Regular cardiac myocyte (primary cell): ENCODE results near the gene PROSER1. TPM values are rescaled to one million over a fixed set of nuclear protein-coding genes. Genes with fewer than 3 reads are reported as not detected.

ENCODE experiments used
- total RNA-seq: library from RNA; depleted of rRNA; stranded (reverse); fragments of >200 nt; gene quantifications from 2 replicates; pipeline ENCODE4 v1.2.3, GENCODE V29; 2014

The PROSER1 gene
- 5.2 and 5.6 TPM in 2 replicates for total RNA-seq

DNA sequence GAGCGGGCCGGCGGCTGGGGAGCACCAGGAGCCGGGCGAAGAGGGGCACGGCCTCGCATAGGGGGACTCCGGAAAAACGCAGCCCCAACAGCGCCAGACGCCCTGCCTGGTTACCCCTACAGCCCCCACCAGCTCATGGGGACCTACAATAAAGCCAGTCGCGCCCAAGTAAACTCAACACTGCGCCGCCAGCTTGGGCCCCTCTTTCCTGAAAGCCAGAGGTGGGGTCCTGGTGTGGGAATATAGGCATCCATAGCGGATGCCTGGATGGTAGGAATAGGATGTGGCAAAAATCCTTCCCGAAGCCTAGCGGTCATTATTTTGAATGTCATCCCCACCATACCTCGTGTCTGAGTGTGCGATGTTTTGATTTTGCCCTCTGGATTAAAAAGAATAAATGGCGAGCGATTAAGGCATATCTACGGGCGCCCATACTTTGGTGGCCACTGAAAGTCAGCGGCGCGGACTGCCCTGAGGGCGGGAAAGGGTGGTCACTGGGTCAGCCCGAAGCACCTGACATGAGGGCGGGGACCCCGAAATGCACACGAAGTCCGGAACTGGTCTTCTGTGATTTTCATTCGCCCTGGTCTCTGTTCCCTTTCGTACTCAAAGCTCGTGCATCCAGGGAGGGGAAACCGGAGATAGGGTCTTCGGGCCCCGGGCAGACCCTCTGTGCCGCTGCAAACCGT, at the start of gene PROSER1, which contains the start of gene NHLRC3:
PROSER1 (minus strand) TSS at position 210 of the 689 bp plus-strand sequence. CDS start 847 bp downstream, outside the sequence.
NHLRC3 (plus strand) TSS at position 577 of the 689 bp plus-strand sequence. CDS start 184 bp downstream, outside the sequence.

GRCh38 chr13:38990693-38991092, 47.2 kb downstream of the PROSER1 start, which contains the start of gene STOML3:
STOML3 (minus strand) TSS chr13:38990831; CDS start chr13:38990721, 110 bp downstream.

Other genes with a start within 250 kb of the PROSER1 start
- gene STOML3, start 47.3 kb downstream of the PROSER1 start, total RNA-seq, result not detected in 2 replicates
- 9.2 and 28.5 TPM in 2 replicates for gene NHLRC3, start 367 bp upstream of the PROSER1 start, total RNA-seq